Measurements from ENCODE around the gene ARFIP1. TPM values are rescaled to one million over a fixed set of nuclear protein-coding genes. Genes with fewer than 3 reads are reported as not detected.

The ARFIP1 gene
- total RNA-seq, 1 donor from 2014 or later, result 37.2 TPM

GRCh38 chr4:152954741-152955140 is 175.0 kb downstream of the ARFIP1 start:
- Histone ChIP-seq H3K4me1 (peaks cover 35% of the 10 kb centered on the region), H3K36me3 (peaks cover 14% of the 10 kb centered on the region), H3K27me3 (ENCODE audit: low read depth) (no peaks in the 10 kb centered on the region), H3K9me3 (no peaks in the 10 kb centered on the region), H3K27ac (no peak overlapping the region), H3K4me3 (no peak overlapping the region)
- TF ChIP-seq CTCF (IDR thresholded peaks at IDR 0.05), result no peak
- DNase-seq, result no peak
- intact Hi-C loops (cut with DNase I), result no loop called here
- ATAC-seq, result no peak

GRCh38 chr4:152956147-152956546 is 176.4 kb downstream of the ARFIP1 start:
- Histone ChIP-seq H3K27me3 (ENCODE audit: low read depth) (no peaks in the 10 kb centered on the region), H3K27ac (peak overlapping the region; percentile 36), H3K9me3 (no peaks in the 10 kb centered on the region), H3K4me1 (peaks cover 40% of the 10 kb centered on the region), H3K36me3 (peaks cover 14% of the 10 kb centered on the region), H3K4me3 (no peak overlapping the region)
- intact Hi-C loops (cut with DNase I), result no loop called here
- ATAC-seq, result no peak
- TF ChIP-seq CTCF (IDR thresholded peaks at IDR 0.05), result no peak
- no peak for DNase-seq

- no peaks in the 10 kb centered on the region for H3K9me3 ChIP-seq
- peaks cover 47% of the 10 kb centered on the region for H3K4me1 ChIP-seq
- intact Hi-C loops (cut with DNase I), result no loop called here
- ATAC-seq (peak; percentile 64 to 66), DNase-seq (no peak)
- peaks cover 14% of the 10 kb centered on the region for H3K36me3 ChIP-seq
- H3K4me3 ChIP-seq, result no peak overlapping the region
- H3K27ac ChIP-seq, result peak overlapping the region; percentile 36
- no peak for TF ChIP-seq CTCF (IDR thresholded peaks at IDR 0.05)
- no peaks in the 10 kb centered on the region for H3K27me3 ChIP-seq (ENCODE audit: low read depth)
These were observed 177.1 kb downstream of the ARFIP1 start for GRCh38 chr4:152956650-152957436.

GRCh38 chr4:152957437-152958171 is 177.8 kb downstream of the ARFIP1 start:
- no peak overlapping the region for H3K4me3 ChIP-seq
- peak; percentile 69 for DNase-seq
- ATAC-seq, result peak; percentile 77 to 87

GRCh38 chr4:152959080-152959479 is 179.3 kb downstream of the ARFIP1 start:
- DNase-seq, result no peak
- ATAC-seq, result peak; percentile 19 to 69
- TF ChIP-seq CTCF (IDR thresholded peaks at IDR 0.05), result no peak

More at GRCh38 chr4:152957437-152958171, 177.8 kb downstream of the ARFIP1 start:
- Histone ChIP-seq H3K36me3 (peaks cover 14% of the 10 kb centered on the region), H3K27ac (peak overlapping the region; percentile 36), H3K9me3 (no peaks in the 10 kb centered on the region), H3K27me3 (ENCODE audit: low read depth) (no peaks in the 10 kb centered on the region), H3K4me1 (peaks cover 49% of the 10 kb centered on the region)
- TF ChIP-seq CTCF (IDR thresholded peaks at IDR 0.05), result peak; percentile 25
- intact Hi-C loops (cut with DNase I), result no loop called here

More at GRCh38 chr4:152959080-152959479, 179.3 kb downstream of the ARFIP1 start:
- H3K4me1 ChIP-seq, result peaks cover 49% of the 10 kb centered on the region
- H3K9me3 ChIP-seq, result no peaks in the 10 kb centered on the region
- intact Hi-C loops (cut with DNase I), result no loop called here
- H3K4me3 ChIP-seq, result no peak overlapping the region
- H3K27ac ChIP-seq, result no peak overlapping the region
- no peaks in the 10 kb centered on the region for H3K27me3 ChIP-seq (ENCODE audit: low read depth)
- H3K36me3 ChIP-seq, result peaks cover 15% of the 10 kb centered on the region

Measured in lower lobe of right lung (tissue), 2 donors.